M059J (cell line): ENCODE results near the gene ZNF302. TPM values are rescaled to one million over a fixed set of nuclear protein-coding genes. Genes with fewer than 3 reads are reported as not detected.
"Not testable (repeated sequence)": the region's sequence is repeated elsewhere in the genome, so short reads cannot be mapped to it uniquely, and the experiment has no call there.

Experiments used
- DNase-seq: peaks from one replicate; pipeline ENCODE4 v3.0.0-alpha.2; 2012; ENCODE audit warnings: low read depth
- total RNA-seq: library from RNA; depleted of rRNA; stranded (reverse); fragments of >200 nt; shearing (Covaris generic); gene quantifications from 2 replicates; pipeline ENCODE4 v1.2.3, GENCODE V29; 2014; rRNA removed

ZNF302 gene
- 10.7 and 14.8 TPM in 2 replicates for total RNA-seq

- peak; percentile 96 for DNase-seq
These were observed at the start of gene ZNF302 for GRCh38 chr19:34677386-34678084. TSS of gene ZNF302 (plus strand) at chr19:34677678. CDS start at chr19:34678805, 1,127 bp downstream.

GRCh38 chr19:34633802-34634201 is 43.7 kb upstream of the ZNF302 start:
- DNase-seq: no peak

GRCh38 chr19:34639491-34640085 is 37.9 kb upstream of the ZNF302 start:
- DNase-seq: peak; percentile 64

GRCh38 chr19:34642241-34642640 is 35.2 kb upstream of the ZNF302 start:
- DNase-seq: no peak

GRCh38 chr19:34644991-34645461 is 32.5 kb upstream of the ZNF302 start:
- no peak for DNase-seq

- DNase-seq: no peak
These were observed 31.9 kb upstream of the ZNF302 start for GRCh38 chr19:34645551-34645950.

- DNase-seq: peak; percentile 83
These were observed 27.5 kb upstream of the ZNF302 start for GRCh38 chr19:34649886-34650543.

- DNase-seq: no peak
These were observed 25.7 kb upstream of the ZNF302 start for GRCh38 chr19:34651747-34652146.

- DNase-seq: no peak
These were observed 22.7 kb upstream of the ZNF302 start for GRCh38 chr19:34654796-34655195.

GRCh38 chr19:34655651-34656050 is 21.8 kb upstream of the ZNF302 start:
- DNase-seq: no peak

- no peak for DNase-seq
These were observed 16.1 kb upstream of the ZNF302 start for GRCh38 chr19:34661357-34661756.

- peak; percentile 57 for DNase-seq
These were observed 14.6 kb upstream of the ZNF302 start for GRCh38 chr19:34662919-34663318.

- DNase-seq: no peak
These were observed 13.3 kb upstream of the ZNF302 start for GRCh38 chr19:34664168-34664567.

GRCh38 chr19:34664870-34665269 is 12.6 kb upstream of the ZNF302 start:
- DNase-seq: no peak

GRCh38 chr19:34665275-34665674 is 12.2 kb upstream of the ZNF302 start:
- not testable (repeated sequence) for DNase-seq

- no peak for DNase-seq
These were observed 11.1 kb upstream of the ZNF302 start for GRCh38 chr19:34666200-34666957.

- DNase-seq: no peak
These were observed 10.6 kb upstream of the ZNF302 start for GRCh38 chr19:34666958-34667265.

GRCh38 chr19:34667349-34668076 is 10.0 kb upstream of the ZNF302 start:
- peak; percentile 36 for DNase-seq

- DNase-seq: not testable (repeated sequence)
These were observed 9.3 kb upstream of the ZNF302 start for GRCh38 chr19:34668077-34668689.

GRCh38 chr19:34668690-34669089 is 8.8 kb upstream of the ZNF302 start:
- DNase-seq: not testable (repeated sequence)

- DNase-seq: no peak
These were observed 8.2 kb upstream of the ZNF302 start for GRCh38 chr19:34669305-34669704.
